ENCODE data around the gene AUP1.

Gene AUP1

GRCh38 chr2:74534411-74534810 is 4.9 kb upstream of the AUP1 start:
- Mint-ChIP-seq H3K4me1 (peaks cover 37% of the 10 kb centered on the region), H3K36me3 (peaks cover 3% of the 10 kb centered on the region), H3K9me3 (peaks cover 3% of the 10 kb centered on the region), H3K27ac (no peak overlapping the region), H3K4me3 (no peak overlapping the region), H3K27me3 (no peaks in the 10 kb centered on the region)
- ATAC-seq (ENCODE audit: low read depth): no peak
- DNase-seq (ENCODE audit: low spot score in 2 of 2): no peak

- ATAC-seq (ENCODE audit: low read depth) (no peak), DNase-seq (ENCODE audit: low spot score in 2 of 2) (no peak)
- Mint-ChIP-seq H3K27ac (peak overlapping the region; percentile 61), H3K4me3 (no peak overlapping the region), H3K36me3 (no peaks in the 10 kb centered on the region), H3K4me1 (peaks cover 34% of the 10 kb centered on the region), H3K9me3 (no peaks in the 10 kb centered on the region), H3K27me3 (no peaks in the 10 kb centered on the region)
These were observed 4.0 kb upstream of the AUP1 start for GRCh38 chr2:74533464-74533863.

- no peak for DNase-seq (ENCODE audit: low spot score in 2 of 2)
These were observed 2.7 kb upstream of the AUP1 start for GRCh38 chr2:74532222-74532621.

DNA sequence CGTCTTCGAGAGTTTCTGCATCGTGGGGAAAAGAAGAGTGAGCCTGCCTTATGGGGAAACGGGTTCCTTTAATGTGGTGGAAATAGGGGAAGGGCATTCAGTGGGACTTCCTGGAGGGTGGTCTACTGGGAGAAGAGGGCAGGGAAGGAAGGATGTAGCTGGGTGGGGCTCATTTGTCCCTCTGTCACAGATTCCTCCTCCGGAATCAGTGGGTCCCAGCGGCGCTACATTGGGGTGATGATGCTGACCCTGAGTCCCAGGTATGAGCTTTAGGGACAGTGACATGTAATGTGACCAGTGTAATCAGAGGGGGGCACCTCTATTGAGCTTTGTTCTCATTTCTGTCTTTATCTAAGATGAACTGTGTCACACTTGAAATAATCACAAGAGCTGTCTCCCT is 2.2 kb upstream of the AUP1 start:
- DNase-seq (ENCODE audit: low spot score in 2 of 2) (no peak), ATAC-seq (ENCODE audit: low read depth) (no peak)
- Mint-ChIP-seq H3K4me1 (peaks cover 39% of the 10 kb centered on the region), H3K4me3 (no peak overlapping the region), H3K9me3 (no peaks in the 10 kb centered on the region), H3K36me3 (peaks cover 12% of the 10 kb centered on the region), H3K27ac (peak overlapping the region; percentile 94), H3K27me3 (no peaks in the 10 kb centered on the region)

More at GRCh38 chr2:74532222-74532621, 2.7 kb upstream of the AUP1 start:
- Mint-ChIP-seq H3K4me1 (peaks cover 36% of the 10 kb centered on the region), H3K36me3 (peaks cover 8% of the 10 kb centered on the region), H3K4me3 (peak overlapping the region; percentile 19), H3K27ac (peak overlapping the region; percentile 94), H3K9me3 (no peaks in the 10 kb centered on the region), H3K27me3 (no peaks in the 10 kb centered on the region)
- no peak for ATAC-seq (ENCODE audit: low read depth)

GRCh38 chr2:74530239-74531187 is 1.0 kb upstream of the AUP1 start:
- DNase-seq (ENCODE audit: low spot score in 2 of 2): peak in 1 of 2 donors; percentile 51
- Mint-ChIP-seq H3K36me3 (peaks cover 19% of the 10 kb centered on the region), H3K4me1 (peaks cover 46% of the 10 kb centered on the region)

GRCh38 chr2:74528600-74529356 is 728 bp downstream of the AUP1 start:
- peak overlapping the region; percentile 94 for H3K27ac Mint-ChIP-seq
- peak; percentile 2 for ATAC-seq (ENCODE audit: low read depth)
- H3K4me3 Mint-ChIP-seq: peak overlapping the region; percentile 95
- H3K9me3 Mint-ChIP-seq: no peaks in the 10 kb centered on the region
- H3K27me3 Mint-ChIP-seq: no peaks in the 10 kb centered on the region
- DNase-seq (ENCODE audit: low spot score in 2 of 2): no peak
- H3K36me3 Mint-ChIP-seq: peaks cover 19% of the 10 kb centered on the region
- peaks cover 46% of the 10 kb centered on the region for H3K4me1 Mint-ChIP-seq

More at GRCh38 chr2:74530239-74531187, 1.0 kb upstream of the AUP1 start:
- Mint-ChIP-seq H3K27me3 (no peaks in the 10 kb centered on the region), H3K27ac (peak overlapping the region; percentile 94), H3K9me3 (no peaks in the 10 kb centered on the region), H3K4me3 (peak overlapping the region; percentile 95)
- peak; percentile 19 for ATAC-seq (ENCODE audit: low read depth)

- Mint-ChIP-seq H3K4me1 (peaks cover 46% of the 10 kb centered on the region), H3K9me3 (no peaks in the 10 kb centered on the region), H3K27me3 (no peaks in the 10 kb centered on the region), H3K27ac (no peak overlapping the region), H3K4me3 (peak overlapping the region; percentile 95), H3K36me3 (peaks cover 19% of the 10 kb centered on the region)
- DNase-seq (ENCODE audit: low spot score in 2 of 2): no peak
- ATAC-seq (ENCODE audit: low read depth): no peak
These were observed 1.8 kb downstream of the AUP1 start for GRCh38 chr2:74527741-74528140.

- Mint-ChIP-seq H3K4me3 (no peak overlapping the region), H3K27ac (peak overlapping the region; percentile 70), H3K27me3 (no peaks in the 10 kb centered on the region), H3K4me1 (peaks cover 40% of the 10 kb centered on the region), H3K36me3 (peaks cover 19% of the 10 kb centered on the region), H3K9me3 (no peaks in the 10 kb centered on the region)
- ATAC-seq (ENCODE audit: low read depth): no peak
- no peak for DNase-seq (ENCODE audit: low spot score in 2 of 2)
These were observed 2.8 kb downstream of the AUP1 start for GRCh38 chr2:74526649-74527230.

DNA sequence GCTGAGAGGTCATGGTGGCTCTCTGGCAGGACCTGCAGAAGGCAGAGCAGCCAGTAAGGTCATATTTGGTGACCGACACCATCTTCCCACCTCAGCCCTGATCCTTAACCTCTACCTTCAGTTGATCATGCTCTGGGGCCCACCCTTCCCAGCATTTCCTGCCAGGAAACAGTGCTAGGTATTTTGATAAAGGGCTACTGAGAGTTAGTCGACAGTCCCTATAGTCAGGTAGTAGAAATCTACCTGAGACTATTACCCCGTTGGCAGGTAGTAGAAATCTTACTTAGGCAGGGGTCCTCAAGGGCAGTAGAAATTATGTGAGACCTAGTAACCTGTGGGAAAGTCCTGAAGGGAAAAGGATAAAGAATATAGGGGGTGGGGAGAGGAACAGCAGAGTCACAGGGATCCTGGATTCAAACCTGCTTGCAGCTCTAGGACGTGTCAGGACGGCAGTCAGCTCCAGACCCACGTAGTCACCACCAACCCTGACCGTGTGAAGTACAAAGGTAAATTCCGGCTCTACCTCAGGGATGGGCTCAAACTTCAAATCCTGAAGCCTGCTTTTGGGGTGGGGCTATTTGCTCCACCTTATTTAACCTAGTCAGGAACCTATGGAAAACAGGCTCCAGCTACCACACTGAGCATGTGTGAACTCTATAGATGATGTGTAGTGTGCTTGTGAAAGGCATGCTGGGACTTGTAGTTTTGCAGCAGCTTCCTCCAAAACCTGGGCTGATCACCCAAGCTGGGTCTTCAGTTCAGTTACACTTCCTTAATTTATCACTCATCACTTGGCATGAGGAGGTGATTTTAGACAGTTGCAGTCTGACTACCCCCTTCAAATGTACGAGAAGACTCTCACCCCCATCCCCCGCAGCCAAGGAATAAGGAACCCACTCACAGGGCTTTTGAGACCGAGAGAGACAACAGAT is 3.5 kb downstream of the AUP1 start, which contains the start of gene DQX1:
DQX1 (minus strand) TSS at position 515 of the 932 bp plus-strand sequence; CDS start at position 13, 502 bp downstream.
- no peaks in the 10 kb centered on the region for H3K9me3 Mint-ChIP-seq
- peak within 1 kb of the TSS; percentile 70 for H3K27ac Mint-ChIP-seq
- no peak within 1 kb of the TSS for H3K4me3 Mint-ChIP-seq
- H3K4me1 Mint-ChIP-seq: peaks cover 33% of the 10 kb centered on the region
- peak in 1 of 2 donors; percentile 48 for DNase-seq (ENCODE audit: low spot score in 2 of 2)
- H3K27me3 Mint-ChIP-seq: no peaks in the 10 kb centered on the region
- peaks cover 19% of the 10 kb centered on the region for H3K36me3 Mint-ChIP-seq
- ATAC-seq (ENCODE audit: low read depth): peak; percentile 31

DNA sequence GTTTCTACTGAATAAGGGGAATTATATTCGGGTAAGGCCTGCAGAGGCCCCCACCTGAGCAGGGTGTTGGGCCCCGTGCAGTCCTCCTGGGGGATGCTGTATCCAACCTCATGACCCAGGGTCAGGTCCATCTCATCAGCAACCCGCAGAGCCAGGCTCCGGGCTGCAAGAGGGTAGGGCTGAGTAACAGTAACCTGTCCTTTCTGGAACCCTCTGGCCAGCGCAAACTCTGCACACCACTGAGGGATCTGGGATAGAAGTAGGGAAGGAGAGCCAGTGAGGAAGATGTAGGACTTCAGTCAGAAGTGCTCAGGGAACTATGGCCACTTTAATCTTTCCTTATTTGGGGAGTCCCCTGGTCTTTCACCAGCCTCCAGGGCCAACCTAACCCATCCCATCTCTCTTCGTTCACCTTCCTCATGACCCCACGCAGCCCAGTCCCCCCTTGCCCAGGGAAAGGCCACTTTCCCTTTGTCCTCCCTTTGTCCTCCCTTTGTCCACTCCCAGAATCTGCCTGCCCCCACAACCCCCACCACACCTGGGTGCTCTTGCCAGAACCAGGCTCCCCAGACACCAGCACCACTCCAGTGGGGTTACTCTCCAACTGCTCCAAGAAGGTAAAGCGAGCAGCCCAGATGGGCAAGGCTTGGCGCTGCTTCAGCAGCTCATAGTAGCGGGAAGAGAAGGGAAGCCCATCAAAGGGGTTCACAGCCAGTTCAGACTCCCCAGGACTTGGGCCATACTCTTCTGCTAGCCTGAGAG is 4.4 kb downstream of the AUP1 start:
- Mint-ChIP-seq H3K9me3 (no peaks in the 10 kb centered on the region), H3K27ac (no peak overlapping the region)
- ATAC-seq (ENCODE audit: low read depth): no peak

DNA sequence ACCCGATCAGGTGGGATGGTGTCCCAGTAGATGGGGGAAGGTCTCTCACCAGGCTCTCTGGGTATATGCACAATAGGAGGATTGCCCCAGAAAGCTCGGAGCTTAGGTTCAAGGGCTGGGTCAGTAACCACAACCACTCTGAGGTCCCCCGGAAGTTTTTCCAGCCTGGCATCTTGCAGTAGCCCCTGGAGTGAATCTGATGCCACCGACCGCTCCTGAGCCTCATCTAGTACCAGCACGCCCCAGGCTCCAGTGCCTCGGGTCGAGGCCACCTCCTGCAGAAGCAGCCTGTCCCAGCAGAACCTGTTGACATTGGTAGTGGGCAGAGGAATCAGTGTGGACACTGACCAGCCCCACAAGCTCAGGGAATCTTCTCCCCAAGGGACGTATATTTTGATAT is 5.5 kb downstream of the AUP1 start:
- no peak overlapping the region for H3K4me3 Mint-ChIP-seq
- DNase-seq (ENCODE audit: low spot score in 2 of 2) (no peak), ATAC-seq (ENCODE audit: low read depth) (no peak)
- no peaks in the 10 kb centered on the region for H3K9me3 Mint-ChIP-seq
- peaks cover 8% of the 10 kb centered on the region for H3K27me3 Mint-ChIP-seq
- H3K36me3 Mint-ChIP-seq: peaks cover 19% of the 10 kb centered on the region
- no peak overlapping the region for H3K27ac Mint-ChIP-seq
- H3K4me1 Mint-ChIP-seq: peaks cover 27% of the 10 kb centered on the region

More for the DNA sequence above, 4.4 kb downstream of the AUP1 start:
- Mint-ChIP-seq H3K4me3 (no peak overlapping the region), H3K27me3 (peaks cover 3% of the 10 kb centered on the region), H3K4me1 (peaks cover 27% of the 10 kb centered on the region), H3K36me3 (peaks cover 19% of the 10 kb centered on the region)
- DNase-seq (ENCODE audit: low spot score in 2 of 2): no peak

DNA sequence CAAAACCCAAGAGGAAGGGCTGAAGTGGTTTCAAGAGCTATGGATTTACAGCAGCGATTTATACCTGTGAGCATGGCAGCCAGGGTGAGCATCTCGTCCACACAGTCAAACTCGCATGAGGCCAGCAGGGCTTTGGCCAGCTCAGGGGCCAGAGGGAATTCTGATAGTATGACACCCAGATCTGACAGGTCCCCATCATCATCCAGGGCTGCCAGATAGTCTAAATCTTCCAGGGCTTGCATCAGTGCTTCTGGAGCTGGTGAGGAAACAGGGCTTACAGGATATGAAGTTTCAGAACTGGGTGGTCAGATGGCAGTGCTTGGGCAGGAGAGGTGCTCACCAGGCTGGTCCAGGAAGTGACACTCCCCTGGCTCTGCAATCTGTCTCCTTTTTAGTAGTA is 7.0 kb downstream of the AUP1 start:
- DNase-seq (ENCODE audit: low spot score in 2 of 2) (no peak), ATAC-seq (ENCODE audit: low read depth) (no peak)
- Mint-ChIP-seq H3K27ac (no peak overlapping the region), H3K4me1 (peaks cover 13% of the 10 kb centered on the region), H3K36me3 (peaks cover 13% of the 10 kb centered on the region), H3K4me3 (no peak overlapping the region), H3K9me3 (no peaks in the 10 kb centered on the region), H3K27me3 (peaks cover 21% of the 10 kb centered on the region)

Measured in memory B cell (primary cell).